Mucosa of stomach (tissue), 1 donor: ENCODE measurements around the gene MMP17.

Experiments used
- H3K27me3 ChIP-seq: one replicate; pipeline ENCODE4 v1.7.0; 2013; ENCODE audit warnings: mild to moderate bottlenecking, low read length; ENCODE audit not compliant: control insufficient read depth, insufficient read depth
- H3K36me3 ChIP-seq: one replicate; pipeline ENCODE4 v1.7.0; 2013; ENCODE audit warnings: low read length; ENCODE audit not compliant: control insufficient read depth, insufficient read depth
- H3K4me1 ChIP-seq: one replicate; pipeline ENCODE4 v1.7.0; 2013; ENCODE audit warnings: mild to moderate bottlenecking, low read length; ENCODE audit not compliant: control insufficient read depth, insufficient read depth
- H3K4me3 ChIP-seq: one replicate; pipeline ENCODE4 v1.7.0; 2013; ENCODE audit warnings: low read length
- H3K9ac ChIP-seq: one replicate; pipeline ENCODE4 v1.7.0; 2013; ENCODE audit warnings: mild to moderate bottlenecking, low read length, moderate library complexity
- H3K9me3 ChIP-seq: one replicate; pipeline ENCODE4 v1.7.0; 2013; ENCODE audit warnings: mild to moderate bottlenecking, low read length, moderate library complexity; ENCODE audit not compliant: control insufficient read depth
- donor health status: Pancreatic carcinoma.

MMP17 gene

GRCh38 chr12:131825146-131825892 lies 2.9 kb upstream of the MMP17 start:
- Histone ChIP-seq H3K4me3 (no peak overlapping the region), H3K9me3 (no peaks in the 10 kb centered on the region), H3K4me1 (peaks cover 2% of the 10 kb centered on the region), H3K36me3 (no peaks in the 10 kb centered on the region), H3K27me3 (peaks cover 30% of the 10 kb centered on the region), H3K9ac (no peak overlapping the region)

DNA sequence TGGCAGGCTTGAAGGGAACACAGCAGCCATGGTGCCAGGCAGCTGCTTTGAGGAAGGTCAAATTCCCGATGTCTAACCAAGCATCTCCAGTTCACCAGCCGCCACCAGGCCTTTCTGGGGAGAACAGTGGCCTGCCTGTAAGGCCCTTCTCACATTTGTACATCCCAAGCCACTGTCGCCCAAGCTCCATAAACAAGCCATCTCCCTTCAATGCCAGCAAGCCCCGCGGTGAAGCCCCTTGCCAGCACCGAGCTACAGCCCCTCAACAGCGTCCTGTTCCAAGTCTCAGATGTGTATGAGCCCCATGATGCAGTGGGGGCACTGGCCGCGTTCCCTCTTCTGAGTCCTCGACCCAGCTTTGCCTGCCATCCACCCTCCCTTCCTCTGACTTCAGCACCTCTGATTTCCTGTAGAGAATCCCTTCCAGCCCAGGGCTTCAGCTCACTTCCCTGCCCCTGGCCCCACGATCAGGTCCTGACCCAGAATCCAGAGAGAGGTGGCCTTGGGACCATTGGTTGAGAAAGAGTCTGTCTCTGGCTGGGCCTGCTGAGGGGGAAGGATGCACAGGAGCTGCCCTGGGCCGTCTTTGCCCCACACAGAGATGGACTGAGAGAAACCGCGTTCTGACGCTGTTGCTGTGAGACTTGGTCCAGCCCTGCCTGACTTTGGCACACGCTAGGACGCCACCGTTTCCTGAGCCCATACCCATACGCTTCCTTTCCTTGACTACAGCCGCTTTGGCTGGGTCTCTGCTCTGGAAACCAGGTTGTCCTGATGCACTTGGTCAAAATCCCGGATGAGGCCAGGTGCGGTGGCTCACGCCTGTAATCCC lies 1.9 kb upstream of the MMP17 start:
- peaks cover 40% of the 10 kb centered on the region for H3K27me3 ChIP-seq
- no peak overlapping the region for H3K9ac ChIP-seq
- no peak overlapping the region for H3K4me3 ChIP-seq
- H3K36me3 ChIP-seq, result no peaks in the 10 kb centered on the region
- no peaks in the 10 kb centered on the region for H3K9me3 ChIP-seq
- peaks cover 12% of the 10 kb centered on the region for H3K4me1 ChIP-seq

DNA sequence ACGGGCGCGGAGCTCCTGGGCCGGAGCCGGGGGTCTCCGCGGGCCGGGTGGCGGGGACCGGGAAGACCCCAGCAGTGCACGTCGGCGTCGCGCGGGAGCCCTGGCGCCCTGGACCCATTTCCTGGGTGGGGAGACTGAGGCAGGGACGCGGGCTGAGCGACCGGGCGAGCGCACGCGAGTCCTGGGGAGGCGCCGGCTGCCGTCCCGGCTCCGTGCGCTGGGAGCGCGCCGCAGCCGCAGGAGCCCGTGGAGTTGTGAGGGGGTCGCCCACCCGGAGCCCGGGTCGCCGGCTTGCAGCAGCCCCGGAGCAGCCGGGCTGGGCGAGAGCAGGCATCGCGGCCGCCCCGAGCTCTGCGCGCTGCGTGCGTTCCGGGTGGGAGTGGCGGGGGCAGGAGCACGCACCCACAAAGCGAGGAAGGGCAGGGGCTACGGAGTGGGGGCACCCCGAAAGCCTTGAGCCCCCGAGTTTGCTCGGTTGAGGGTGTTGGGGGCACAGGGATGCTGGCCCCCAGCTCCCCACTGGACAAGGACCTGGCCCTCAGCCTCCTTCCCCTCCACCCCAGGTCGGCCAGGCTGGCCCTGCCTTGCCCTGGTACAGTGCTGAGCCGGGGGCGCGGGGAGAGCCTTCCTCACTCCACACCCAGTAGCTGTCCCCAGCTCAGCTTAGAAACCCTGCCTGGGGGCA lies 620 bp downstream of the MMP17 start:
- no peak overlapping the region for H3K4me3 ChIP-seq
- no peaks in the 10 kb centered on the region for H3K36me3 ChIP-seq
- H3K27me3 ChIP-seq, result peaks cover 59% of the 10 kb centered on the region
- no peaks in the 10 kb centered on the region for H3K9me3 ChIP-seq
- no peak overlapping the region for H3K9ac ChIP-seq
- peaks cover 13% of the 10 kb centered on the region for H3K4me1 ChIP-seq

- Histone ChIP-seq H3K36me3 (no peaks in the 10 kb centered on the region), H3K9ac (no peak overlapping the region), H3K27me3 (peaks cover 62% of the 10 kb centered on the region)
Measured at GRCh38 chr12:131829356-131829747, 1.2 kb downstream of the MMP17 start.

DNA sequence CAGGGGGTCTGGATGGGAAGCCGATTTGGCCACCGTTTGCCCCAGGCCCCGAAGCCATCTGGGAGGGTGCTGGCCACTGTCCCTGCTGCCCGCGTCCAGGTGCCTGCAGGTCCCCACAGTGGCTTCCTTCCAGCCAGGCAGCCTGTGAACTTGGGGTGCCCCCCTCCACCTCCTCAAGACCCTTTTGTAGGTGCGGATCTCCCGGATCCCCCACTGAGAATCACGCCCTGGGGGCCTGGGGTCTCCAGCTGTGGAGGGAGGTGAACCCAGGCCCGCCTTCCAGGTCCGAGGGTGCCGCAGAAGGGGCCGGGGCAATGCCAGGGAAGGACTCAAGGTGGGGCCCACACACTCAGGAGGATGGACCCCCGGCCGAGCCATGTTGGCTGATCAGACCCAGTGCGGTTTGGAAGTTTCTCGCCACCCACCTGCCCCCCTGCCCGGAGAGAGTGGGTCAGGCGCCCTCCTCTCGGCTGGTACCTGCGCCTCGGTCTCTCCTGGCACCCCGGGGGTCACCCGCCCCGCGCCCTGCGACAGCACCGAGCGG lies 1.7 kb downstream of the MMP17 start:
- Histone ChIP-seq H3K9me3 (no peaks in the 10 kb centered on the region), H3K4me1 (peaks cover 17% of the 10 kb centered on the region), H3K4me3 (no peak overlapping the region), H3K36me3 (no peaks in the 10 kb centered on the region), H3K9ac (no peak overlapping the region), H3K27me3 (peaks cover 62% of the 10 kb centered on the region)

More at GRCh38 chr12:131829356-131829747, 1.2 kb downstream of the MMP17 start:
- H3K4me3 ChIP-seq, result no peak overlapping the region
- peaks cover 13% of the 10 kb centered on the region for H3K4me1 ChIP-seq
- H3K9me3 ChIP-seq, result no peaks in the 10 kb centered on the region

- Histone ChIP-seq H3K36me3 (no peaks in the 10 kb centered on the region), H3K9ac (no peak overlapping the region), H3K9me3 (no peaks in the 10 kb centered on the region), H3K27me3 (peaks cover 62% of the 10 kb centered on the region), H3K4me3 (no peak overlapping the region), H3K4me1 (peaks cover 23% of the 10 kb centered on the region)
Measured at GRCh38 chr12:131830335-131830913, 2.2 kb downstream of the MMP17 start.

GRCh38 chr12:131830914-131831571 lies 2.9 kb downstream of the MMP17 start:
- H3K9me3 ChIP-seq, result no peaks in the 10 kb centered on the region
- H3K9ac ChIP-seq, result no peak overlapping the region
- H3K27me3 ChIP-seq, result peaks cover 61% of the 10 kb centered on the region
- H3K4me1 ChIP-seq, result peaks cover 24% of the 10 kb centered on the region
- no peaks in the 10 kb centered on the region for H3K36me3 ChIP-seq
- H3K4me3 ChIP-seq, result no peak overlapping the region

DNA sequence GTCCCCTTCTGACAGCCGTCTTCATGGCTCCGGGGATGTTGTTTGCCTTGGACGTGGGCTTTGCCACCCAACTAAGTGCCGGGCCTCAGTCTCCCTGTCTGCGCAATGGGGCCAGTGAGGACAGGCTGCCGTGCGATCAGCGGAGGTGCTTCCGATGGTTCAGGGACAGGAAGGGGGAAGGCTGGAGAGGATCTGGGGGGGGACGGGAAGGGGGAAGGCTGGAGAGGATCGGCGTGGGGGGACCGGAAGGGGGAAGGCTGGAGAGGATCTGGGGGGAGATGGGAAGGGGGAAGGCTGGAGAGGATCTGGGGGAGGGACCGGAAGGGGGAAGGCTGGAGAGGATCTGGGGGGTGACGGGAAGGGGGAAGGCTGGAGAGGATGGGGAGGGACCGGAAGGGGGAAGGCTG lies 3.4 kb downstream of the MMP17 start:
- H3K4me3 ChIP-seq, result no peak overlapping the region
- H3K27me3 ChIP-seq, result peaks cover 55% of the 10 kb centered on the region
- no peaks in the 10 kb centered on the region for H3K36me3 ChIP-seq
- no peak overlapping the region for H3K9ac ChIP-seq
- no peaks in the 10 kb centered on the region for H3K9me3 ChIP-seq
- H3K4me1 ChIP-seq, result peaks cover 24% of the 10 kb centered on the region

- H3K4me1 ChIP-seq, result peaks cover 24% of the 10 kb centered on the region
Measured at GRCh38 chr12:131832321-131833231, 4.4 kb downstream of the MMP17 start.

GRCh38 chr12:131833288-131833895 lies 5.2 kb downstream of the MMP17 start:
- H3K9me3 ChIP-seq, result no peaks in the 10 kb centered on the region
- no peak overlapping the region for H3K4me3 ChIP-seq
- no peaks in the 10 kb centered on the region for H3K36me3 ChIP-seq
- peaks cover 49% of the 10 kb centered on the region for H3K27me3 ChIP-seq
- no peak overlapping the region for H3K9ac ChIP-seq
- H3K4me1 ChIP-seq, result peaks cover 24% of the 10 kb centered on the region

More at GRCh38 chr12:131832321-131833231, 4.4 kb downstream of the MMP17 start:
- Histone ChIP-seq H3K4me3 (no peak overlapping the region), H3K27me3 (peaks cover 51% of the 10 kb centered on the region), H3K36me3 (no peaks in the 10 kb centered on the region), H3K9ac (no peak overlapping the region), H3K9me3 (no peaks in the 10 kb centered on the region)
